Measurements from ENCODE around the gene ADAM29.

ADAM29 gene

DNA sequence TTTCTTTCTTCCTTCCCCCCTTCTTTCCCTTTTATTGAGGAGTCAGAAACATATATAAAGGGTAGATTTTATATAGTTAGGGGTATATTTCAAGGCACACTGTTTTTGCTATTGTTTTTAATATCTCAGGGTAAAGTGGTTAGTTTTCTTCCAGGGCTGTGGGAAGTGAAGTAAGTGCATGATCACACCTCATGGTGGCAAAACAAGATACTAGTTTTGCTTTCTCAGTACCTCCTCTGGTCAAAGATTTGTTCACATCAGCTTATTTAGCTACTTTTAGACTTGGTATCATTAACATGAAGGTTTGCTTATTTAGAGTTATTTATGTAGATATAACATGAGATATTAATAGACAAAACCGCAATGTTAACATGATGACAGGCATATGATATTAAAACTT lies 21.8 kb downstream of the ADAM29 start:
- TF ChIP-seq, protein P1, sequence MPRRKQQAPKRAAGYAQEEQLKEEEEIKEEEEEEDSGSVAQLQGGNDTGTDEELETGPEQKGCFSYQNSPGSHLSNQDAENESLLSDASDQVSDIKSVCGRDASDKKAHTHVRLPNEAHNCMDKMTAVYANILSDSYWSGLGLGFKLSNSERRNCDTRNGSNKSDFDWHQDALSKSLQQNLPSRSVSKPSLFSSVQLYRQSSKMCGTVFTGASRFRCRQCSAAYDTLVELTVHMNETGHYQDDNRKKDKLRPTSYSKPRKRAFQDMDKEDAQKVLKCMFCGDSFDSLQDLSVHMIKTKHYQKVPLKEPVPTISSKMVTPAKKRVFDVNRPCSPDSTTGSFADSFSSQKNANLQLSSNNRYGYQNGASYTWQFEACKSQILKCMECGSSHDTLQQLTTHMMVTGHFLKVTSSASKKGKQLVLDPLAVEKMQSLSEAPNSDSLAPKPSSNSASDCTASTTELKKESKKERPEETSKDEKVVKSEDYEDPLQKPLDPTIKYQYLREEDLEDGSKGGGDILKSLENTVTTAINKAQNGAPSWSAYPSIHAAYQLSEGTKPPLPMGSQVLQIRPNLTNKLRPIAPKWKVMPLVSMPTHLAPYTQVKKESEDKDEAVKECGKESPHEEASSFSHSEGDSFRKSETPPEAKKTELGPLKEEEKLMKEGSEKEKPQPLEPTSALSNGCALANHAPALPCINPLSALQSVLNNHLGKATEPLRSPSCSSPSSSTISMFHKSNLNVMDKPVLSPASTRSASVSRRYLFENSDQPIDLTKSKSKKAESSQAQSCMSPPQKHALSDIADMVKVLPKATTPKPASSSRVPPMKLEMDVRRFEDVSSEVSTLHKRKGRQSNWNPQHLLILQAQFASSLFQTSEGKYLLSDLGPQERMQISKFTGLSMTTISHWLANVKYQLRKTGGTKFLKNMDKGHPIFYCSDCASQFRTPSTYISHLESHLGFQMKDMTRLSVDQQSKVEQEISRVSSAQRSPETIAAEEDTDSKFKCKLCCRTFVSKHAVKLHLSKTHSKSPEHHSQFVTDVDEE (CRISPR knock-in tag; IDR thresholded peaks at IDR 0.05), result no peak
- TF ChIP-seq OSR1 (CRISPR knock-in tag; IDR thresholded peaks at IDR 0.05) (no peak), ZNF8 (CRISPR knock-in tag; IDR thresholded peaks at IDR 0.05) (no peak), ARNTL (CRISPR knock-in tag; IDR thresholded peaks at IDR 0.05; ENCODE audit: borderline replicate concordance, low read depth) (no peak), SNAI2 (CRISPR knock-in tag; IDR thresholded peaks at IDR 0.05) (no peak), BACH2 (CRISPR knock-in tag; IDR thresholded peaks at IDR 0.05; ENCODE audit: borderline replicate concordance) (no peak), TOX (CRISPR knock-in tag; IDR thresholded peaks at IDR 0.05; ENCODE audit: borderline replicate concordance) (no peak), PPARA (CRISPR knock-in tag; IDR thresholded peaks at IDR 0.05; ENCODE audit: borderline replicate concordance) (no peak), ZNF70 (CRISPR knock-in tag; IDR thresholded peaks at IDR 0.05) (no peak), GLIS3 (CRISPR knock-in tag; IDR thresholded peaks at IDR 0.05) (no peak)
- TF ChIP-seq, protein P2, sequence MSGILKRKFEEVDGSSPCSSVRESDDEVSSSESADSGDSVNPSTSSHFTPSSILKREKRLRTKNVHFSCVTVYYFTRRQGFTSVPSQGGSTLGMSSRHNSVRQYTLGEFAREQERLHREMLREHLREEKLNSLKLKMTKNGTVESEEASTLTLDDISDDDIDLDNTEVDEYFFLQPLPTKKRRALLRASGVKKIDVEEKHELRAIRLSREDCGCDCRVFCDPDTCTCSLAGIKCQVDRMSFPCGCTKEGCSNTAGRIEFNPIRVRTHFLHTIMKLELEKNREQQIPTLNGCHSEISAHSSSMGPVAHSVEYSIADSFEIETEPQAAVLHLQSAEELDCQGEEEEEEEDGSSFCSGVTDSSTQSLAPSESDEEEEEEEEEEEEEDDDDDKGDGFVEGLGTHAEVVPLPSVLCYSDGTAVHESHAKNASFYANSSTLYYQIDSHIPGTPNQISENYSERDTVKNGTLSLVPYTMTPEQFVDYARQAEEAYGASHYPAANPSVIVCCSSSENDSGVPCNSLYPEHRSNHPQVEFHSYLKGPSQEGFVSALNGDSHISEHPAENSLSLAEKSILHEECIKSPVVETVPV (CRISPR knock-in tag; IDR thresholded peaks at IDR 0.05), result no peak
- ATAC-seq, result no peak

GRCh38 chr4:174946246-174946645 lies 28.1 kb downstream of the ADAM29 start:
- ATAC-seq, result no peak
- TF ChIP-seq ZFP30 (CRISPR knock-in tag; IDR thresholded peaks at IDR 0.05) (no peak), ZFP3 (CRISPR knock-in tag; IDR thresholded peaks at IDR 0.05) (no peak), ZC3H10 (CRISPR knock-in tag; IDR thresholded peaks at IDR 0.05) (no peak), PATZ1 (CRISPR knock-in tag; IDR thresholded peaks at IDR 0.05; ENCODE audit: borderline replicate concordance) (no peak), ZNF70 (CRISPR knock-in tag; IDR thresholded peaks at IDR 0.05) (no peak), RARB (CRISPR knock-in tag; IDR thresholded peaks at IDR 0.05) (no peak), BACH2 (CRISPR knock-in tag; IDR thresholded peaks at IDR 0.05; ENCODE audit: borderline replicate concordance) (no peak), TOX (CRISPR knock-in tag; IDR thresholded peaks at IDR 0.05; ENCODE audit: borderline replicate concordance) (no peak)
- TF ChIP-seq, protein P3, sequence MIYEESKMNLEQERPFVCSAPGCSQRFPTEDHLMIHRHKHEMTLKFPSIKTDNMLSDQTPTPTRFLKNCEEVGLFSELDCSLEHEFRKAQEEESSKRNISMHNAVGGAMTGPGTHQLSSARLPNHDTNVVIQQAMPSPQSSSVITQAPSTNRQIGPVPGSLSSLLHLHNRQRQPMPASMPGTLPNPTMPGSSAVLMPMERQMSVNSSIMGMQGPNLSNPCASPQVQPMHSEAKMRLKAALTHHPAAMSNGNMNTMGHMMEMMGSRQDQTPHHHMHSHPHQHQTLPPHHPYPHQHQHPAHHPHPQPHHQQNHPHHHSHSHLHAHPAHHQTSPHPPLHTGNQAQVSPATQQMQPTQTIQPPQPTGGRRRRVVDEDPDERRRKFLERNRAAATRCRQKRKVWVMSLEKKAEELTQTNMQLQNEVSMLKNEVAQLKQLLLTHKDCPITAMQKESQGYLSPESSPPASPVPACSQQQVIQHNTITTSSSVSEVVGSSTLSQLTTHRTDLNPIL (CRISPR knock-in tag; IDR thresholded peaks at IDR 0.05; ENCODE audit: low read depth), result no peak

- no peak for ATAC-seq
- no peak for TF ChIP-seq PPARA (CRISPR knock-in tag; IDR thresholded peaks at IDR 0.05; ENCODE audit: borderline replicate concordance)
These were observed 30.7 kb downstream of the ADAM29 start for GRCh38 chr4:174948826-174949225.

DNA sequence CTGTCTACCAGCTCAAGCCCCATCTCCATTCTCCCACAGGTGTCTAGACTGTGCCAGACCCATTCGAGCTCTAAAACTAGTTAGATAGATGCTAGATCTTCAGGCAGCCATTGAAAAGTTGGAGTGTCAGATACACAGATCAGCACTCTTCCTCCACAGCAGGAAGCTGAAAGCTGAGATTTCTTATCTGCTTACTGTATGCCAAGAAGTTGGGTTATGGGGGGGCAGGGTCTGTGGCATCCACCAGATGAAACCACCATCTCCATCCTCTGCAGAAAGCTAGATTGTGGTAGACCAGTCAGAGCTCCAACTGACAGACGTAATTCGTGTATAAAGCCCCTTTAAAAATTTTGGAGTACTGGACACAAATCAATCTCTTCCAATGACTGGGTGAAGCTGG lies 54.8 kb downstream of the ADAM29 start:
- no peak for ATAC-seq
- TF ChIP-seq, protein P4, sequence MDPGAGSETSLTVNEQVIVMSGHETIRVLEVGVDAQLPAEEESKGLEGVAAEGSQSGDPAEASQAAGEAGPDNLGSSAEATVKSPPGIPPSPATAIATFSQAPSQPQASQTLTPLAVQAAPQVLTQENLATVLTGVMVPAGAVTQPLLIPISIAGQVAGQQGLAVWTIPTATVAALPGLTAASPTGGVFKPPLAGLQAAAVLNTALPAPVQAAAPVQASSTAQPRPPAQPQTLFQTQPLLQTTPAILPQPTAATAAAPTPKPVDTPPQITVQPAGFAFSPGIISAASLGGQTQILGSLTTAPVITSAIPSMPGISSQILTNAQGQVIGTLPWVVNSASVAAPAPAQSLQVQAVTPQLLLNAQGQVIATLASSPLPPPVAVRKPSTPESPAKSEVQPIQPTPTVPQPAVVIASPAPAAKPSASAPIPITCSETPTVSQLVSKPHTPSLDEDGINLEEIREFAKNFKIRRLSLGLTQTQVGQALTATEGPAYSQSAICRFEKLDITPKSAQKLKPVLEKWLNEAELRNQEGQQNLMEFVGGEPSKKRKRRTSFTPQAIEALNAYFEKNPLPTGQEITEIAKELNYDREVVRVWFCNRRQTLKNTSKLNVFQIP (CRISPR knock-in tag; IDR thresholded peaks at IDR 0.05; ENCODE audit: borderline replicate concordance, low read depth), result no peak
- TF ChIP-seq, protein P3 (CRISPR knock-in tag; IDR thresholded peaks at IDR 0.05; ENCODE audit: low read depth), result no peak
- TF ChIP-seq ZNF565 (CRISPR knock-in tag; conservative IDR thresholded peaks at IDR 0.05; ENCODE audit: low read depth) (no peak), RARB (CRISPR knock-in tag; IDR thresholded peaks at IDR 0.05) (no peak), ZC3H10 (CRISPR knock-in tag; IDR thresholded peaks at IDR 0.05) (no peak), ZFP3 (CRISPR knock-in tag; IDR thresholded peaks at IDR 0.05) (no peak), SNAI2 (CRISPR knock-in tag; IDR thresholded peaks at IDR 0.05) (no peak), CSDC2 (CRISPR knock-in tag; IDR thresholded peaks at IDR 0.05) (no peak), ZNF8 (CRISPR knock-in tag; IDR thresholded peaks at IDR 0.05) (no peak), OSR1 (CRISPR knock-in tag; IDR thresholded peaks at IDR 0.05) (no peak), TCF4 (CRISPR knock-in tag; IDR thresholded peaks at IDR 0.05; ENCODE audit: borderline replicate concordance) (no peak)

Data from SK-N-SH treated with all-trans-retinoic acid at 6 μM for 48 hours (cell line).